Astrocyte of the spinal cord (primary cell): ENCODE data around the gene MAT1A.

ENCODE experiments used
- DNase-seq: peaks from one replicate; pipeline ENCODE4 v3.0.0; 2011; ENCODE audit warnings: low read depth, low spot score
- H3K4me3 ChIP-seq: 2 replicates; pipeline ENCODE4 v1.5.1; 2011; ENCODE audit warnings: low read depth, mild to moderate bottlenecking, low read length, moderate library complexity
- CTCF ChIP-seq: IDR thresholded peaks from 2 replicates; pipeline ENCODE4 v1.5.1; 2012; ENCODE audit warnings: low read depth, mild to moderate bottlenecking, low read length, inconsistent platforms
- in situ Hi-C: cut with HindIII; loops from 2 replicates; pipeline ENCODE4 v1.10.0; 2017; ENCODE audit warnings: low sequenced_read_pairs

MAT1A gene

GRCh38 chr10:80268266-80268665 lies 21.2 kb downstream of the MAT1A start:
- H3K4me3 ChIP-seq: no peak overlapping the region
- no peak for TF ChIP-seq CTCF
- no peak for DNase-seq
- in situ Hi-C loops: no loop called here

GRCh38 chr10:80266513-80266863 lies 23.0 kb downstream of the MAT1A start:
- in situ Hi-C loops: no loop called here
- no peak for DNase-seq
- TF ChIP-seq CTCF: no peak
- no peak overlapping the region for H3K4me3 ChIP-seq

GRCh38 chr10:80265740-80266512 lies 23.5 kb downstream of the MAT1A start:
- in situ Hi-C loops: no loop called here

GRCh38 chr10:80264081-80265056 lies 25.1 kb downstream of the MAT1A start:
- no peak for DNase-seq
- in situ Hi-C loops: no loop called here
- no peak for TF ChIP-seq CTCF
- no peak overlapping the region for H3K4me3 ChIP-seq

More at GRCh38 chr10:80265740-80266512, 23.5 kb downstream of the MAT1A start:
- no peak for DNase-seq
- no peak overlapping the region for H3K4me3 ChIP-seq
- no peak for TF ChIP-seq CTCF

- H3K4me3 ChIP-seq: no peak overlapping the region
- no peak for DNase-seq
- in situ Hi-C loops: no loop called here
- TF ChIP-seq CTCF: no peak
Measured at GRCh38 chr10:80261316-80262030, 28.0 kb downstream of the MAT1A start.
